Tibial nerve (tissue), 4 donors: ENCODE data around the gene SLC25A27. TPM values are rescaled to one million over a fixed set of nuclear protein-coding genes. Genes with fewer than 3 reads are reported as not detected.

ENCODE experiments used
- DNase-seq, 2 donors: peaks; one replicate each; pipeline ENCODE4 v3.0.0-alpha.2; 2019; ENCODE audit warnings: low spot score in 2 of 2
- H3K27ac ChIP-seq, 4 donors: fragments of 200-600 bp; sonication (generic) in 3 of 4; one replicate each; pipeline ENCODE4 v1.5.1; 2017 to 2019; ENCODE audit warnings: mild to moderate bottlenecking in 1 of 4
- H3K27me3 ChIP-seq, 2 donors: fragments of 200-600 bp; sonication (generic) in 1 of 2; one replicate each; pipeline versions ENCODE4 v1.5.1 to v1.6.0; 2017 to 2019
- H3K36me3 ChIP-seq, 3 donors: fragments of 200-600 bp; sonication (generic); one replicate each; pipeline ENCODE4 v1.5.1; 2018 to 2019
- H3K4me1 ChIP-seq, 4 donors: fragments of 200-600 bp; sonication (generic) in 3 of 4; one replicate each; pipeline ENCODE4 v1.5.1; 2017 to 2019
- H3K4me3 ChIP-seq, 4 donors: fragments of 200-600 bp; sonication (generic) in 3 of 4; one replicate each; pipeline ENCODE4 v1.5.1; 2017 to 2019; ENCODE audit warnings: mild to moderate bottlenecking in 1 of 4, moderate library complexity in 1 of 4
- H3K9me3 ChIP-seq, 4 donors: fragments of 200-600 bp; sonication (generic) in 3 of 4; one replicate each; pipeline ENCODE4 v1.5.1; 2017 to 2019
- EP300 ChIP-seq, 2 donors: sonication (generic); formaldehyde crosslinking; IDR thresholded peaks; one replicate each; pipeline ENCODE4 v1.6.1; 2017; ENCODE audit warnings: antibody characterized with exemption in 2 of 2, mild to moderate bottlenecking in 1 of 2
- POLR2A ChIP-seq, 2 donors: fragments of 450-650 bp; IDR thresholded peaks; one replicate each; pipeline ENCODE4 v1.6.1; 2017; ENCODE audit warnings: antibody characterized with exemption in 2 of 2, mild to moderate bottlenecking in 2 of 2, moderate library complexity in 2 of 2
- WGBS, 2 donors: methylation state at CpG; one replicate each; pipeline ENCODE4 v1.1.5; 2018; 5-methylcytosine and 5-hydroxymethylcytosine counted together
- total RNA-seq, 4 donors: library from RNA; depleted of rRNA; stranded (reverse); fragments of >200 nt; gene quantifications; one replicate each; pipeline ENCODE4 v1.1.0, GENCODE V29; 2016
- TF ChIP-seq, protein P1 (sequence below), 5 experiments: fragments of 200-600 bp in 3 of 5; fragments of 450-650 bp in 2 of 5; sonication (generic) in 3 of 5; IDR thresholded peaks; one replicate each; pipeline ENCODE4 v1.5.1; 2016 to 2019; ENCODE audit warnings: antibody characterized with exemption in 5 of 5, mild to moderate bottlenecking in 3 of 5, moderate library complexity in 2 of 5

SLC25A27 gene
- total RNA-seq, 4 donors from 2014 or later = 42.2 to 57.8 (median 50.8) TPM

- Histone ChIP-seq H3K4me1 (no peaks in the 10 kb centered on the region), H3K4me3 (no peak overlapping the region), H3K27ac (no peak overlapping the region), H3K27me3 (no peaks in the 10 kb centered on the region), H3K36me3 (no peaks in the 10 kb centered on the region), H3K9me3 (no peaks in the 10 kb centered on the region)
- DNase-seq = no peak
- WGBS, 2 donors = 65 to 76% methylated on average over 1 of the region's 1 CpG
- no peak for TF ChIP-seq POLR2A (IDR thresholded peaks at IDR 0.05)
- TF ChIP-seq, protein P1, sequence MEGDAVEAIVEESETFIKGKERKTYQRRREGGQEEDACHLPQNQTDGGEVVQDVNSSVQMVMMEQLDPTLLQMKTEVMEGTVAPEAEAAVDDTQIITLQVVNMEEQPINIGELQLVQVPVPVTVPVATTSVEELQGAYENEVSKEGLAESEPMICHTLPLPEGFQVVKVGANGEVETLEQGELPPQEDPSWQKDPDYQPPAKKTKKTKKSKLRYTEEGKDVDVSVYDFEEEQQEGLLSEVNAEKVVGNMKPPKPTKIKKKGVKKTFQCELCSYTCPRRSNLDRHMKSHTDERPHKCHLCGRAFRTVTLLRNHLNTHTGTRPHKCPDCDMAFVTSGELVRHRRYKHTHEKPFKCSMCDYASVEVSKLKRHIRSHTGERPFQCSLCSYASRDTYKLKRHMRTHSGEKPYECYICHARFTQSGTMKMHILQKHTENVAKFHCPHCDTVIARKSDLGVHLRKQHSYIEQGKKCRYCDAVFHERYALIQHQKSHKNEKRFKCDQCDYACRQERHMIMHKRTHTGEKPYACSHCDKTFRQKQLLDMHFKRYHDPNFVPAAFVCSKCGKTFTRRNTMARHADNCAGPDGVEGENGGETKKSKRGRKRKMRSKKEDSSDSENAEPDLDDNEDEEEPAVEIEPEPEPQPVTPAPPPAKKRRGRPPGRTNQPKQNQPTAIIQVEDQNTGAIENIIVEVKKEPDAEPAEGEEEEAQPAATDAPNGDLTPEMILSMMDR (IDR thresholded peaks at IDR 0.05) = no peak
- TF ChIP-seq EP300 (IDR thresholded peaks at IDR 0.05) = no peak
Observed at GRCh38 chr6:46719099-46719498, 66.3 kb downstream of the SLC25A27 start.

DNA sequence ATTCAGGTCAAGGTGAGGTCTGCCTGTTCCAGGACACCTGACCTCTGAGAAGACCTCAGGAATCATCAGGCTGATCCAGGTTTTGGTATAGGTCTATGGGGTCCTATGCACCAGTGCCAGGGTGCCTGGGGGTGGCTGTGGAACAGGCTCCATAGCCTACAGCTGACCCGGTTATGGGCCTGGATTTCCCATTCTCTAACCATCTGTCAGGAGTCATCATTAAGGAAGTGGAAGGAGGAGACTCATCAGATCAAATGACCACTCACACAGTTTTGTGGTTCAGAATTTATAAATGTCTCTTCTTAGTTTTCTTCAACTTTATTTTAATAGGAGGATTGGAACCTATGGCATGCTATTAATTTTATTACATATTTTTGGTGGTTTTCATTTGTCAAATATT, 67.6 kb downstream of the SLC25A27 start:
- H3K9me3 ChIP-seq = no peaks in the 10 kb centered on the region
- no peaks in the 10 kb centered on the region for H3K27me3 ChIP-seq
- H3K4me3 ChIP-seq = no peak overlapping the region
- 61 to 83% methylated on average over 1 of the region's 1 CpG for WGBS, 2 donors
- H3K27ac ChIP-seq = no peak overlapping the region
- TF ChIP-seq, protein P1 (IDR thresholded peaks at IDR 0.05) = no peak
- TF ChIP-seq POLR2A (IDR thresholded peaks at IDR 0.05) = no peak
- DNase-seq = no peak
- no peaks in the 10 kb centered on the region for H3K36me3 ChIP-seq
- H3K4me1 ChIP-seq = no peaks in the 10 kb centered on the region

Other genes with a start within 250 kb of the SLC25A27 start
- 10 to 100 TPM in 3 of 4 donors, 1 to 10 TPM in 1; 6.6 to 19.4 (median 15.0) TPM for gene RCAN2, start 161.5 kb upstream of the SLC25A27 start, total RNA-seq
- gene CYP39A1, start 157 bp upstream of the SLC25A27 start, total RNA-seq = 10 to 100 TPM in 1 of 4 donors, 1 to 10 TPM in 3; 3.3 to 12.1 (median 5.6) TPM
- 1 to 10 TPM in 2 of 4 donors, under 1 TPM in 2; 0.60 to 2.2 (median 1.2) TPM for gene TDRD6, start 34.9 kb downstream of the SLC25A27 start, total RNA-seq
- gene PLA2G7, start 82.4 kb downstream of the SLC25A27 start, total RNA-seq = 1 to 10 TPM in 3 of 4 donors, not detected in 1; 1.5 to 4.8 (median 1.6) TPM
- gene ANKRD66, start 94.0 kb downstream of the SLC25A27 start, total RNA-seq = not detected
- not detected for gene MEP1A, start 140.4 kb downstream of the SLC25A27 start, total RNA-seq